Panc1 (cell line): ENCODE results near the gene SATB2.

Source experiments
- CTCF ChIP-seq: fragments of 450-650 bp; IDR thresholded peaks from 2 replicates; pipeline ENCODE4 v1.5.1; 2017; ENCODE audit warnings: mild to moderate bottlenecking
- POLR2AphosphoS5 ChIP-seq: IDR thresholded peaks from 2 replicates; pipeline ENCODE4 v1.6.1; 2012; ENCODE audit warnings: mild to moderate bottlenecking, low read depth, low read length, moderate library complexity
- SIN3A ChIP-seq: IDR thresholded peaks from 2 replicates; pipeline ENCODE4 v1.6.1; 2012; ENCODE audit warnings: low read depth, mild to moderate bottlenecking, low read length, moderate library complexity, borderline replicate concordance; ENCODE audit not compliant: insufficient read depth
- TCF7L2 ChIP-seq: IDR thresholded peaks from 2 replicates; pipeline ENCODE4 v1.6.1; 2011; ENCODE audit warnings: mild to moderate bottlenecking, low read depth, low read length, inconsistent platforms

GRCh38 chr2:199503148-199503547, 45.4 kb upstream of the SATB2 start:
- TF ChIP-seq CTCF = no peak
- TF ChIP-seq SIN3A = no peak
- TF ChIP-seq POLR2AphosphoS5 = no peak
- TF ChIP-seq TCF7L2 = no peak
